SK-N-SH treated with all-trans-retinoic acid at 6 μM for 48 hours (cell line): ENCODE results near the gene ZMIZ1.

ENCODE experiments used
- ATAC-seq: fragments of 200-7000 bp; cut with Tn5 transposase; 3 replicates; pipeline ENCODE4 v1.9.1; 2020; ENCODE audit warnings: mild to moderate bottlenecking, moderate library complexity
- ARNTL ChIP-seq: fragments of 450-650 bp; formaldehyde crosslinking; IDR thresholded peaks from 2 replicates; pipeline ENCODE4 v1.5.0; 2020; ENCODE audit warnings: low read depth, mild to moderate bottlenecking, moderate library complexity, borderline replicate concordance
- BACH2 ChIP-seq: fragments of 250-450 bp; sonication (Bioruptor Pico); IDR thresholded peaks from 2 replicates; pipeline ENCODE4 v1.9.0; 2021; ENCODE audit warnings: mild to moderate bottlenecking, borderline replicate concordance
- CSDC2 ChIP-seq: fragments of 250-450 bp; sonication (Bioruptor Pico); IDR thresholded peaks from 2 replicates; pipeline ENCODE4 v1.5.0; 2020; ENCODE audit warnings: mild to moderate bottlenecking, moderate library complexity
- CSRNP3 ChIP-seq: fragments of 250-450 bp; sonication (Bioruptor Pico); IDR thresholded peaks from 2 replicates; pipeline ENCODE4 v1.5.1; 2021; ENCODE audit warnings: mild to moderate bottlenecking, moderate library complexity
- ESRRG ChIP-seq: fragments of 250-450 bp; sonication (Bioruptor Pico); IDR thresholded peaks from 2 replicates; pipeline ENCODE4 v1.6.1; 2021; ENCODE audit warnings: mild to moderate bottlenecking
- ISL1 ChIP-seq: fragments of 250-450 bp; sonication (Bioruptor Pico); IDR thresholded peaks from 2 replicates; pipeline ENCODE4 v2.1.2; 2022; ENCODE audit warnings: mild to moderate bottlenecking, moderate library complexity
- OSR1 ChIP-seq: fragments of 250-450 bp; sonication (Bioruptor Pico); IDR thresholded peaks from 2 replicates; pipeline ENCODE4 v1.8.0; 2022; ENCODE audit warnings: moderate library complexity, mild to moderate bottlenecking, inconsistent platforms
- PATZ1 ChIP-seq: fragments of 250-450 bp; sonication (Bioruptor Pico); IDR thresholded peaks from 2 replicates; pipeline ENCODE4 v1.8.0; 2020; ENCODE audit warnings: mild to moderate bottlenecking, moderate library complexity, borderline replicate concordance
- POU6F1 ChIP-seq: fragments of 250-450 bp; sonication (Bioruptor Pico); IDR thresholded peaks from 2 replicates; pipeline ENCODE4 v1.8.0; 2021; ENCODE audit warnings: low read depth, mild to moderate bottlenecking, moderate library complexity, borderline replicate concordance
- PPARA ChIP-seq: fragments of 250-450 bp; sonication (Bioruptor Pico); IDR thresholded peaks from 2 replicates; pipeline ENCODE4 v1.5.0; 2020; ENCODE audit warnings: mild to moderate bottlenecking, borderline replicate concordance
- RARB ChIP-seq: fragments of 250-450 bp; sonication (Bioruptor Pico); IDR thresholded peaks from 2 replicates; pipeline ENCODE4 v1.8.0; 2021; ENCODE audit warnings: mild to moderate bottlenecking, moderate library complexity
- SNAI2 ChIP-seq: fragments of 250-450 bp; sonication (Bioruptor Pico); IDR thresholded peaks from 2 replicates; pipeline ENCODE4 v1.5.0; 2020; ENCODE audit warnings: mild to moderate bottlenecking, moderate library complexity
- TCF4 ChIP-seq: fragments of 250-450 bp; sonication (Bioruptor Pico); IDR thresholded peaks from 2 replicates; pipeline ENCODE4 v1.8.0; 2021; ENCODE audit warnings: mild to moderate bottlenecking, moderate library complexity, borderline replicate concordance
- ZC3H10 ChIP-seq: fragments of 250-450 bp; sonication (Bioruptor Pico); IDR thresholded peaks from 2 replicates; pipeline ENCODE4 v1.5.1; 2021; ENCODE audit warnings: mild to moderate bottlenecking, moderate library complexity
- ZFP3 ChIP-seq: fragments of 250-450 bp; sonication (Bioruptor Pico); IDR thresholded peaks from 2 replicates; pipeline ENCODE4 v1.5.0; 2020; ENCODE audit warnings: mild to moderate bottlenecking, moderate library complexity
- ZFP30 ChIP-seq: fragments of 450-650 bp; formaldehyde crosslinking; IDR thresholded peaks from 2 replicates; pipeline ENCODE4 v1.5.0; 2022; ENCODE audit warnings: mild to moderate bottlenecking, moderate library complexity
- ZNF565 ChIP-seq: fragments of 450-650 bp; formaldehyde crosslinking; conservative IDR thresholded peaks from 2 replicates; pipeline ENCODE4 v1.5.0; 2020; ENCODE audit warnings: low read depth, mild to moderate bottlenecking, moderate library complexity
- ZNF8 ChIP-seq: fragments of 450-650 bp; formaldehyde crosslinking; IDR thresholded peaks from 2 replicates; pipeline ENCODE4 v1.5.0; 2020; ENCODE audit warnings: mild to moderate bottlenecking, moderate library complexity
- TF ChIP-seq, protein P1 (sequence below): fragments of 250-450 bp; sonication (Bioruptor Pico); IDR thresholded peaks from 2 replicates; pipeline ENCODE4 v1.5.0; 2020; ENCODE audit warnings: mild to moderate bottlenecking, moderate library complexity

The ZMIZ1 gene

DNA sequence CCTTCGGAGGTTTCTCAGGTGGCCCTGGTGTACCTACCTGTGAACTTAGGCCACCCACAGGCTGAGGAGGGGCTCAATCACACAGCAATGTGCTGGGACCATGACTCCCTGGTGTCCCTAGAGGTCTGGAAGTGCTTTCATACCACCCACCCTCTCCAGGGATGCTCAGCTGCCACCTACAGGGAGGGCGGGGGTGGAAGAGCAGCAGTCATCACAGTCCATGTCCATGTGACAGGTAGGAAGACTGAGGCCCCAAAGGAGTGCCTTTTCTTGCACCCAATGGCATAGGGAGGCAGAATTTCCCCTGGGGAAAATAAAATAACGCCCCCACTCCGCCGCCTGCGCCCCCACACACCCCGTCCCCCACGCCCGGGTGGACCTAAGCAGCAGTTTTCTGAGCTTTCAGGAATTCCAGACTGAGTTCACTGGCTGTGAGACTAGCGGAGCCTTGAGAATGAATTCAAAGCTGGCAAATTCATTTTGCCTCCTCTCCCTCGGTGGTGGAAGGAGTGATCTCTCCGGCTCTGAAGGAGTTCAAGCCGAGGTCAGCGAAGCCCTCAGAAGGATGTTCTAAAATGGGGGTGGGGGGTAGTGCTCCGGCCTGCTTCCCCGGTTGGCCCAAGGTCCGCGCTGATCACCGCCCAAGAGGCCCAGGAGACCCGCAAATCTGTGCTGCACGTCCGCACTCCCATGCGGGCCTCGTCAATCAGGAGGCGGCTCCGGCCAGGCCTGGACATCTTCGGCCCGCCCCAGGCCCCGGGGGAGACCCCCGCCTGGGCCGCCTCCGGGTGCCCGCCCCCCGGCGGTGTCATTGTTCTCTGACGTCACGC, 2.1 kb upstream of the ZMIZ1 start (continued):
- TF ChIP-seq CSRNP3 (no peak), OSR1 (no peak)

- peak; percentile 30 for ATAC-seq
- peak; percentile 70; the same call in 1 of the 2 replicates for TF ChIP-seq PATZ1 (CRISPR knock-in tag)
- TF ChIP-seq ZNF8 (CRISPR knock-in tag), result no peak
- TF ChIP-seq RARB (CRISPR knock-in tag), result no peak
- no peak for TF ChIP-seq POU6F1 (CRISPR knock-in tag)
- TF ChIP-seq BACH2 (CRISPR knock-in tag), result no peak
- no peak for TF ChIP-seq ZC3H10 (CRISPR knock-in tag)
- no peak for TF ChIP-seq ISL1
- 0 out of 2 replicates have a peak, but pooled peaks have one; percentile 17 for TF ChIP-seq ZFP3 (CRISPR knock-in tag)
- peak; percentile 22; the same call in 1 of the 2 replicates for TF ChIP-seq CSDC2
- TF ChIP-seq, protein P1, sequence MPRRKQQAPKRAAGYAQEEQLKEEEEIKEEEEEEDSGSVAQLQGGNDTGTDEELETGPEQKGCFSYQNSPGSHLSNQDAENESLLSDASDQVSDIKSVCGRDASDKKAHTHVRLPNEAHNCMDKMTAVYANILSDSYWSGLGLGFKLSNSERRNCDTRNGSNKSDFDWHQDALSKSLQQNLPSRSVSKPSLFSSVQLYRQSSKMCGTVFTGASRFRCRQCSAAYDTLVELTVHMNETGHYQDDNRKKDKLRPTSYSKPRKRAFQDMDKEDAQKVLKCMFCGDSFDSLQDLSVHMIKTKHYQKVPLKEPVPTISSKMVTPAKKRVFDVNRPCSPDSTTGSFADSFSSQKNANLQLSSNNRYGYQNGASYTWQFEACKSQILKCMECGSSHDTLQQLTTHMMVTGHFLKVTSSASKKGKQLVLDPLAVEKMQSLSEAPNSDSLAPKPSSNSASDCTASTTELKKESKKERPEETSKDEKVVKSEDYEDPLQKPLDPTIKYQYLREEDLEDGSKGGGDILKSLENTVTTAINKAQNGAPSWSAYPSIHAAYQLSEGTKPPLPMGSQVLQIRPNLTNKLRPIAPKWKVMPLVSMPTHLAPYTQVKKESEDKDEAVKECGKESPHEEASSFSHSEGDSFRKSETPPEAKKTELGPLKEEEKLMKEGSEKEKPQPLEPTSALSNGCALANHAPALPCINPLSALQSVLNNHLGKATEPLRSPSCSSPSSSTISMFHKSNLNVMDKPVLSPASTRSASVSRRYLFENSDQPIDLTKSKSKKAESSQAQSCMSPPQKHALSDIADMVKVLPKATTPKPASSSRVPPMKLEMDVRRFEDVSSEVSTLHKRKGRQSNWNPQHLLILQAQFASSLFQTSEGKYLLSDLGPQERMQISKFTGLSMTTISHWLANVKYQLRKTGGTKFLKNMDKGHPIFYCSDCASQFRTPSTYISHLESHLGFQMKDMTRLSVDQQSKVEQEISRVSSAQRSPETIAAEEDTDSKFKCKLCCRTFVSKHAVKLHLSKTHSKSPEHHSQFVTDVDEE (CRISPR knock-in tag), result peak; percentile 48
Observed at GRCh38 chr10:79067241-79068202, 1.2 kb upstream of the ZMIZ1 start.

DNA sequence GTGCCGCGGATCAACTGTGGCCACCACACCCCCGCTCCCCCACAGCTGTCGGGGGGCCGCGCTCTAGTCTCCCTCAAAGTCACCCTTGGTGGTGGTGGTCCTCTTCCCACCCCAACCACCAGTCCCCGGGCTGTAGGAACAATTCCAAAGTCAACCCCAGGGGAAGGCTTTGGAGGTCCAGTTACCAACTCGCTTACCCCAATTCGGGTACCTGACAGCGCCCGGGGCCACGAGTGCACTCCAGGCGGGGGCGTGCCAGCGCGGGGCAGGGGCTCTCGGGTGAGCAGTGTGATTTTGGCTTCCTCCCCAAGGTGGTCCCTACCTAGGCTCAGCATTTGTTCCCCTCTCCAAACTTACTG, 584 bp upstream of the ZMIZ1 start:
- no peak for TF ChIP-seq ZC3H10 (CRISPR knock-in tag)
- TF ChIP-seq ZFP30 (CRISPR knock-in tag), result no peak
- no peak for TF ChIP-seq ZNF565
- no peak for TF ChIP-seq ARNTL
- no peak for TF ChIP-seq RARB (CRISPR knock-in tag)
- no peak for TF ChIP-seq SNAI2
- TF ChIP-seq PPARA, result no peak
- no peak for TF ChIP-seq ESRRG (CRISPR knock-in tag)
- TF ChIP-seq, protein P1 (CRISPR knock-in tag), result no peak
- no peak for TF ChIP-seq CSRNP3
- no peak for TF ChIP-seq TCF4
- TF ChIP-seq, all 23 proteins: peak for 0
- no peak for ATAC-seq
